GM12864 (cell line): ENCODE results near the gene PPP3CA.

Experiments
- DNase-seq: peaks from one replicate; pipeline ENCODE4 v3.0.0-alpha.2; 2011; ENCODE audit warnings: low read depth
- H3K4me3 ChIP-seq: 2 replicates; pipeline ENCODE4 v1.5.1; 2011; ENCODE audit warnings: mild to moderate bottlenecking, low read depth, low read length, control low read depth
- TF ChIP-seq, protein P1 (sequence below): IDR thresholded peaks from 2 replicates; pipeline ENCODE4 v1.5.1; 2011; ENCODE audit warnings: low read depth, mild to moderate bottlenecking, moderate library complexity, low read length, control low read depth, inconsistent platforms; ENCODE audit errors: missing control alignments

The PPP3CA gene

DNA sequence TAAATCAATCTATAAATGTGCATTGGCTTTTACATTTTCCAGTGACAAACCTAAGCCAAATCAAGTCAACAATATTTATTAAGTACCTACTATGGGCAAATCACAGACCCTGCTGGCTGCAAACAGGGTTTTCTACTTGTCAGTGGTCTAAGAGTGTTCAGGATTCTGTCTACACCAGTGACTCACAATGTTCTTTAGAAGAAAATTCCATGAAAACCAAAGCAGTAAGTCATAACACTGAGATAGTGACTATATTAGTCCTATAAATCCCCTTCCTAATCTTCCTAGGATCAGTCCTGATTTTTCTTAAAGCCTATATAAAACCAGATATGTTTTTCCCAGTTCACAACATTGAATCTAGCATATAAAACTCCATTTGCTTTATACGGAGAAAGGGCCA, 69.7 kb downstream of the PPP3CA start:
- H3K4me3 ChIP-seq = no peak overlapping the region
- no peak for DNase-seq
- TF ChIP-seq, protein P1, sequence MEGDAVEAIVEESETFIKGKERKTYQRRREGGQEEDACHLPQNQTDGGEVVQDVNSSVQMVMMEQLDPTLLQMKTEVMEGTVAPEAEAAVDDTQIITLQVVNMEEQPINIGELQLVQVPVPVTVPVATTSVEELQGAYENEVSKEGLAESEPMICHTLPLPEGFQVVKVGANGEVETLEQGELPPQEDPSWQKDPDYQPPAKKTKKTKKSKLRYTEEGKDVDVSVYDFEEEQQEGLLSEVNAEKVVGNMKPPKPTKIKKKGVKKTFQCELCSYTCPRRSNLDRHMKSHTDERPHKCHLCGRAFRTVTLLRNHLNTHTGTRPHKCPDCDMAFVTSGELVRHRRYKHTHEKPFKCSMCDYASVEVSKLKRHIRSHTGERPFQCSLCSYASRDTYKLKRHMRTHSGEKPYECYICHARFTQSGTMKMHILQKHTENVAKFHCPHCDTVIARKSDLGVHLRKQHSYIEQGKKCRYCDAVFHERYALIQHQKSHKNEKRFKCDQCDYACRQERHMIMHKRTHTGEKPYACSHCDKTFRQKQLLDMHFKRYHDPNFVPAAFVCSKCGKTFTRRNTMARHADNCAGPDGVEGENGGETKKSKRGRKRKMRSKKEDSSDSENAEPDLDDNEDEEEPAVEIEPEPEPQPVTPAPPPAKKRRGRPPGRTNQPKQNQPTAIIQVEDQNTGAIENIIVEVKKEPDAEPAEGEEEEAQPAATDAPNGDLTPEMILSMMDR = no peak

DNA sequence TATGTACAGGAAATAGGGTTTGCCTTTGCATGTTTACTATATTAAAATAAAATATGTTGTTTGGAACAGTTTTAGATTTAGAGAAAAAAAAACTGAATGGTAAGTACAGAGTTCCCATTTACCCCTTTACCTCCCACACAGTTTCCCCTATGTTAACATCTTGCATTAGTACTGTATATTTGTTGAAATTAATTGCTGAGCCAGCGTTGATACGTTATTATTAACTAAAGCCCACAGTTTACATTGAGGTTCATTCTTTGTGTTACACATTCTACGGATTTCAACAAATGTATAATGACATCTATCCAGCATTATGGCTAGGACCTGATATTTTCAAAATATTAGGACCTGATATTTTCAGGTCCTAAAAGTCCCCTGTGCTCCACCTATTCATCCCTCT, 70.7 kb downstream of the PPP3CA start:
- DNase-seq = no peak
- TF ChIP-seq, protein P1 = no peak
- no peak overlapping the region for H3K4me3 ChIP-seq

DNA sequence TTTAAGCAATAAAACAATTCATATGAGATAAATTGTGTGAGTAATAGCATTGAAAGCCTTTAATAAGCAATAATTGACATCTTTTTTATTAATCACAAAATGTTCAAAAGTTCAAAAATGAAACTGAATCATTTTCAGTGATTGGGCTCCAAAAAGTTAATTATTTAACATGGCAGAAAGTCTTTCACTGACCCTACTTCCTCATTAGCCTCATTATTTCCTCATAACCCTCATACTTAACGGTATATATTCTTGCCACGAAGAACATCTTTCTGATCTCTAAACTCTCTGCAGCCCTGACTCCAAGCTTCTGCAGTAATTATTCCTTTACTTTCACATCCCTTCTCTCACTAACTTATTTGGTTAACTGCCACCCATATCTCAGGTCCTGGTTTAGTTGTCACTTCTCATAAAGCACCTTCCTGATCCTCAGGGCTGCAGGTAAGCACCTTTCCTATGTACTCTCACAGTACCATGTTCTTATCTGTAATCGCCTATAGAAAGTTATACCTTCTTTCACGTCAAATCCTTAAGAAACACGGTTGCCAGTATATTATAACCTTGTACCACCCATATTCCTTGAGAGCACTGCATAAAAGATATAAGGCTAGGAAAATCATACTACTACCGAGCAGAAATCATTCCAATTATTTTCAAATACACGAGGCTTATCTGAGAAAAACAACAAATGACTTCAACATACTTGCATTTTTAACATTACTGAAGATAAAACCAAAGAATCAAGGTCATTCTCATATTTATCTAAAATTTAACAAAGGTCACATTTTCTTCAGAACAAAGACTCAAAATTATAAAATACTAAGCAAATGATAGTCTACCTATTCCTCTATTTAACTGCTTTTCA, 72.2 kb downstream of the PPP3CA start:
- TF ChIP-seq, protein P1 = no peak
- DNase-seq = no peak
- no peak overlapping the region for H3K4me3 ChIP-seq

DNA sequence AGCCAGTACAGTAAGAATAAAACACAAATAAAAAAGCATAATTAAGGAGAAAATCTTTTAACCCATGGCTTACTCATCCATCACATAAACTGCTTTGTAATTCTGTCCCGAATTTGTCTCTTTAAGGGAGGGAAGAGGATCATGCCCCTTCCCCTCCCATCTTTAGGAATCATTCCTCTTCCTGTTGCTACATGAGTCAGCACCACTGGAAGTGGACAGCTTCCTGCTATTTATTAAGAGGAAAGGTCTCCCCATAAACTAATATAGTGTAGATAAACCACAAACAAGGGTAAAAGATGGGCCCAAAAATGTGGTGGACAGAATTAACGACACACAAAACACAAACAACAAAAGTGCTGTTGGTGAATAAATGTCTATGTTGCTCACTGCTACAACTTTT, 75.8 kb downstream of the PPP3CA start:
- TF ChIP-seq, protein P1 = no peak
- no peak overlapping the region for H3K4me3 ChIP-seq
- no peak for DNase-seq

DNA sequence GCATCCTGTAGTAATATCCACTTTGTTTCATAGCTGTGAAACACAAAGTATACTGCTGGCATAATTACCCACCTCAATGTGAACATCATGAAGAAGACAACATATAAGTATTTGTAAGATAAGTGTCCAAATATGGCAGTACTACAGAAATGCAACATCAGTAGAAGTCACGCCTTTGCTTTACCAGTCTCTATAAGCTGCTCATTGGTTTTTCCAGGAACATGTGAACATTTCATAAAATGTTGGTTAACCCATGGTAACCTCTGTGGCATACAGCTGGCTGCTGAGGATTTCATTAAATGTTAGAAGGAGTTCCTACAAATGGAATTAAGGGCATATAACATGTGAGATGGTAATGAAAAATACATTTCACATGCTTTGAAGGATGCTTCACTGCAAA, 77.6 kb downstream of the PPP3CA start:
- no peak for DNase-seq
- TF ChIP-seq, protein P1 = no peak
- no peak overlapping the region for H3K4me3 ChIP-seq

DNA sequence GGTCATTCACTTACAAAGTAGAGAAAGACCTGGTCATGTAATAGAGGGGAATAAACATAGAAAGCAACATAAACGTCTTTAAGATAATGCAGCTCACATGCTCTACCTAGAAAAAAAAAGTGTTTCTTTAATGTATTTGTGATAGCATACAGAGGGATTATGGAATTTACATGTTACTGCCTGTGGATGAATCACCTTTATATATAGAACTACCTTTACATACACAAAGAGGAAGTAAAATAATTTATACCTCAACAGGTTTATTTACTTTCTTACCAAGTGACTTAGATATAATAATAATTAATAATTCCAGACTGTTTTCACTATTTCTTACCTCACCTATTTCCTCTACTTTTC, 81.5 kb downstream of the PPP3CA start:
- no peak for DNase-seq
- TF ChIP-seq, protein P1 = no peak
- no peak overlapping the region for H3K4me3 ChIP-seq
